HEK293 (cell line): ENCODE data around the gene TTLL3.

Experiments
- REST ChIP-seq: fragments of 450-650 bp; formaldehyde crosslinking; IDR thresholded peaks from 2 replicates; pipeline ENCODE4 v1.5.1; 2016; ENCODE audit warnings: missing biosample characterization, missing genetic modification characterization
- WT1 ChIP-seq: fragments of 450-650 bp; formaldehyde crosslinking; IDR thresholded peaks from 2 replicates; pipeline ENCODE4 v1.5.1; 2016; ENCODE audit warnings: missing biosample characterization, missing genetic modification characterization
- ZNF133 ChIP-seq: fragments of 450-650 bp; formaldehyde crosslinking; IDR thresholded peaks from 2 replicates; pipeline ENCODE4 v1.5.1; 2016; ENCODE audit warnings: missing biosample characterization, missing genetic modification characterization
- ZNF202 ChIP-seq: fragments of 450-650 bp; formaldehyde crosslinking; IDR thresholded peaks from 2 replicates; pipeline ENCODE4 v1.5.1; 2016; ENCODE audit warnings: missing biosample characterization, missing genetic modification characterization, borderline replicate concordance
- ZNF274 ChIP-seq, 2 experiments: fragments of 200-500 bp in 1 of 2; fragments of 450-650 bp in 1 of 2; sonication (Bioruptor generic) in 1 of 2; formaldehyde crosslinking in 1 of 2; IDR thresholded peaks; 2 replicates each; pipeline versions ENCODE4 v1.5.1 to v1.6.1; 2014 to 2016; ENCODE audit warnings: borderline replicate concordance in 1 of 2, inconsistent platforms in 1 of 2, low read length in 1 of 2, missing biosample characterization in 1 of 2, missing genetic modification characterization in 1 of 2
- ZNF292 ChIP-seq: fragments of 450-650 bp; formaldehyde crosslinking; IDR thresholded peaks from 2 replicates; pipeline ENCODE4 v1.5.1; 2016; ENCODE audit warnings: low read depth, missing biosample characterization, missing genetic modification characterization, borderline replicate concordance
- ZNF324 ChIP-seq: fragments of 450-650 bp; formaldehyde crosslinking; IDR thresholded peaks from 2 replicates; pipeline ENCODE4 v1.5.1; 2016; ENCODE audit warnings: missing biosample characterization, missing genetic modification characterization
- ZXDB ChIP-seq: fragments of 450-650 bp; formaldehyde crosslinking; IDR thresholded peaks from 2 replicates; pipeline ENCODE4 v1.5.1; 2016; ENCODE audit warnings: missing biosample characterization, missing genetic modification characterization
- TF ChIP-seq, protein P1 (sequence below): fragments of 450-650 bp; formaldehyde crosslinking; IDR thresholded peaks from 2 replicates; pipeline ENCODE4 v1.5.1; 2016; ENCODE audit warnings: missing biosample characterization, missing genetic modification characterization
- TF ChIP-seq, protein P2 (sequence below): fragments of 450-650 bp; formaldehyde crosslinking; IDR thresholded peaks from 2 replicates; pipeline ENCODE4 v1.5.1; 2016; ENCODE audit warnings: missing biosample characterization, missing genetic modification characterization
- TF ChIP-seq, protein P3 (sequence below): fragments of 450-650 bp; IDR thresholded peaks from 2 replicates; pipeline ENCODE4 v1.5.1; 2018; ENCODE audit warnings: missing biosample characterization, mild to moderate bottlenecking, missing genetic modification characterization

GRCh38 chr3:9812870-9813483 lies 2.9 kb downstream of the TTLL3 start:
- TF ChIP-seq ZNF274 (IDR thresholded peaks at IDR 0.05; ENCODE audit: low read length) (no peak), ZNF274 (tag by site-specific recombination; IDR thresholded peaks at IDR 0.05; ENCODE audit: borderline replicate concordance) (no peak), ZNF292 (no peak), ZXDB (tag by site-specific recombination) (no peak), REST (tag by site-specific recombination) (no peak), ZNF202 (no peak), ZNF133 (tag by site-specific recombination) (no peak), WT1 (tag by site-specific recombination) (no peak), ZNF324 (tag by site-specific recombination) (no peak)
- TF ChIP-seq, protein P1, sequence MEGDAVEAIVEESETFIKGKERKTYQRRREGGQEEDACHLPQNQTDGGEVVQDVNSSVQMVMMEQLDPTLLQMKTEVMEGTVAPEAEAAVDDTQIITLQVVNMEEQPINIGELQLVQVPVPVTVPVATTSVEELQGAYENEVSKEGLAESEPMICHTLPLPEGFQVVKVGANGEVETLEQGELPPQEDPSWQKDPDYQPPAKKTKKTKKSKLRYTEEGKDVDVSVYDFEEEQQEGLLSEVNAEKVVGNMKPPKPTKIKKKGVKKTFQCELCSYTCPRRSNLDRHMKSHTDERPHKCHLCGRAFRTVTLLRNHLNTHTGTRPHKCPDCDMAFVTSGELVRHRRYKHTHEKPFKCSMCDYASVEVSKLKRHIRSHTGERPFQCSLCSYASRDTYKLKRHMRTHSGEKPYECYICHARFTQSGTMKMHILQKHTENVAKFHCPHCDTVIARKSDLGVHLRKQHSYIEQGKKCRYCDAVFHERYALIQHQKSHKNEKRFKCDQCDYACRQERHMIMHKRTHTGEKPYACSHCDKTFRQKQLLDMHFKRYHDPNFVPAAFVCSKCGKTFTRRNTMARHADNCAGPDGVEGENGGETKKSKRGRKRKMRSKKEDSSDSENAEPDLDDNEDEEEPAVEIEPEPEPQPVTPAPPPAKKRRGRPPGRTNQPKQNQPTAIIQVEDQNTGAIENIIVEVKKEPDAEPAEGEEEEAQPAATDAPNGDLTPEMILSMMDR (tag by site-specific recombination) = no peak
- TF ChIP-seq, protein P2, sequence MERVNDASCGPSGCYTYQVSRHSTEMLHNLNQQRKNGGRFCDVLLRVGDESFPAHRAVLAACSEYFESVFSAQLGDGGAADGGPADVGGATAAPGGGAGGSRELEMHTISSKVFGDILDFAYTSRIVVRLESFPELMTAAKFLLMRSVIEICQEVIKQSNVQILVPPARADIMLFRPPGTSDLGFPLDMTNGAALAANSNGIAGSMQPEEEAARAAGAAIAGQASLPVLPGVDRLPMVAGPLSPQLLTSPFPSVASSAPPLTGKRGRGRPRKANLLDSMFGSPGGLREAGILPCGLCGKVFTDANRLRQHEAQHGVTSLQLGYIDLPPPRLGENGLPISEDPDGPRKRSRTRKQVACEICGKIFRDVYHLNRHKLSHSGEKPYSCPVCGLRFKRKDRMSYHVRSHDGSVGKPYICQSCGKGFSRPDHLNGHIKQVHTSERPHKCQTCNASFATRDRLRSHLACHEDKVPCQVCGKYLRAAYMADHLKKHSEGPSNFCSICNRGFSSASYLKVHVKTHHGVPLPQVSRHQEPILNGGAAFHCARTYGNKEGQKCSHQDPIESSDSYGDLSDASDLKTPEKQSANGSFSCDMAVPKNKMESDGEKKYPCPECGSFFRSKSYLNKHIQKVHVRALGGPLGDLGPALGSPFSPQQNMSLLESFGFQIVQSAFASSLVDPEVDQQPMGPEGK (tag by site-specific recombination) = no peak
- TF ChIP-seq, protein P3, sequence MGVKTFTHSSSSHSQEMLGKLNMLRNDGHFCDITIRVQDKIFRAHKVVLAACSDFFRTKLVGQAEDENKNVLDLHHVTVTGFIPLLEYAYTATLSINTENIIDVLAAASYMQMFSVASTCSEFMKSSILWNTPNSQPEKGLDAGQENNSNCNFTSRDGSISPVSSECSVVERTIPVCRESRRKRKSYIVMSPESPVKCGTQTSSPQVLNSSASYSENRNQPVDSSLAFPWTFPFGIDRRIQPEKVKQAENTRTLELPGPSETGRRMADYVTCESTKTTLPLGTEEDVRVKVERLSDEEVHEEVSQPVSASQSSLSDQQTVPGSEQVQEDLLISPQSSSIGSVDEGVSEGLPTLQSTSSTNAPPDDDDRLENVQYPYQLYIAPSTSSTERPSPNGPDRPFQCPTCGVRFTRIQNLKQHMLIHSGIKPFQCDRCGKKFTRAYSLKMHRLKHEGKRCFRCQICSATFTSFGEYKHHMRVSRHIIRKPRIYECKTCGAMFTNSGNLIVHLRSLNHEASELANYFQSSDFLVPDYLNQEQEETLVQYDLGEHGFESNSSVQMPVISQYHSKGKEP = no peak
